Head of caudate nucleus (tissue), 42 donors: Measurements from ENCODE around the gene EIF4G3.

Experiments
- DNase-seq, 42 donors: peaks; one replicate each; pipeline versions ENCODE4 v3.0.0 to v3.0.0-alpha.2; 2020 to 2021; ENCODE audit warnings: mixed read lengths in 7 of 42
- intact Hi-C: fragments of 100-400 bp; cut with DNase I; formaldehyde crosslinking; loops from one replicate; pipeline ENCODE4 v1.15.0; 2022

EIF4G3 gene

GRCh38 chr1:21022279-21023040 is 154.2 kb downstream of the EIF4G3 start:
- peak in 10 of 42 donors; percentile 12 to 62 (median 28) for DNase-seq
- intact Hi-C loops, result no loop called here

- intact Hi-C loops, result no loop called here
- DNase-seq, result no peak
Measured at GRCh38 chr1:21021311-21021710, 155.4 kb downstream of the EIF4G3 start.

- intact Hi-C loops, result no loop called here
Measured at GRCh38 chr1:21020151-21020550, 156.5 kb downstream of the EIF4G3 start.

GRCh38 chr1:21018673-21019072 is 158.0 kb downstream of the EIF4G3 start:
- intact Hi-C loops, result no loop called here
- DNase-seq, result no peak

More at GRCh38 chr1:21020151-21020550, 156.5 kb downstream of the EIF4G3 start:
- no peak for DNase-seq

DNA sequence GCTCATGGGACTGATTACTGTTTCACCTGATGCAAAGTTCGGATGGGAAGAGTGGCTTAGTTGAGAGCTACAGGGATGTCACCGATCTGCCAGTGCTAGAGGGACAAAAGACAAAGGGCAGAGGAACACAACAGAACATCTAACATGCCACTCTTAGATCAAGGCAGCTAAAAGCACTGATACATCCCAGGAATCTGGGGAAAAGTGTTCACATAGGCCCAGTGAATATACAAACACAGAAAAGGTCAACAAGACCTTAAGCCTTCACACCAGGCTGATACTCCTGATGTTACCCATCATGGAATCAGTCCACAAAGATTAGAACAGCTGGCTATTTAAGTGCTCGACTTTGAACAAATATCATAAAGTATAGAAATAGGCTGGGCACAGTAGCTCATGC is 163.2 kb downstream of the EIF4G3 start:
- intact Hi-C loops, result no loop called here
- DNase-seq, result no peak

GRCh38 chr1:21012937-21013336 is 163.8 kb downstream of the EIF4G3 start:
- intact Hi-C loops, result no loop called here

GRCh38 chr1:21007876-21008275 is 168.8 kb downstream of the EIF4G3 start:
- intact Hi-C loops, result no loop called here

More at GRCh38 chr1:21012937-21013336, 163.8 kb downstream of the EIF4G3 start:
- DNase-seq, result no peak

DNA sequence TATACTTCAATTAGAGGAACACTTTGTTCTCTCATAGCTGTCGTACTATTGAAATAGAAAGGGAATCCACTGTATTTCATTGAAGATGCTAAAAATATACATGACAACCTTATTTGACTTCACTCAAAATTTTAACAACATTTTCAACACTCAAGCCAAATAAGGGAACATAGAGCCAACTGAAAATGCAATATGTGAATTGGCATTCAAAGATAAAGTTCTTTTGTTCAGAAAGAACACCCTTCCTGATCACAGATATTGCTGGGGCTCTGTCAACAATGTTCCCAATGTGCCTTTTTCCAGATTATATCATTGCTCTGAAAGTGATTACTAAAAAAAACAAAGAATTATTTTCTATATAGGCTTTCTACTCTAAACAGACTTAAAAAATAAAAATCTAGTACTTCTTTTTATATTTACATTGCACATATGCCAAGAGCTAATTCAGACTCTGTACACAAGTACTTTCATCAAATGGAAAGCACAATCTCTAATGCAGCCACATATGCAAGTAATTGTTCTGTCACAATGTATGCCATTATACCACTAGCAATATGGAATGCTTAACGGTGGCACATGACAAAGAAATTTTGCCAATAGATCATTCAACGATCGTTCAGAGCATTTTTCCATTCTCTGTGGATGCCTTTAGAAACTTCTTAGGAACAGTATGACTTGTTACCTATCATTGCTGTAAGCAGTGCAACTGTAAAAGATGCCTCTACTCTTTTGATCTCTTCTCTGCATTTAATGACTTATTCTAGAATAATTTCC is 171.0 kb downstream of the EIF4G3 start:
- no peak for DNase-seq
- intact Hi-C loops, result no loop called here

More at GRCh38 chr1:21007876-21008275, 168.8 kb downstream of the EIF4G3 start:
- DNase-seq, result no peak

DNA sequence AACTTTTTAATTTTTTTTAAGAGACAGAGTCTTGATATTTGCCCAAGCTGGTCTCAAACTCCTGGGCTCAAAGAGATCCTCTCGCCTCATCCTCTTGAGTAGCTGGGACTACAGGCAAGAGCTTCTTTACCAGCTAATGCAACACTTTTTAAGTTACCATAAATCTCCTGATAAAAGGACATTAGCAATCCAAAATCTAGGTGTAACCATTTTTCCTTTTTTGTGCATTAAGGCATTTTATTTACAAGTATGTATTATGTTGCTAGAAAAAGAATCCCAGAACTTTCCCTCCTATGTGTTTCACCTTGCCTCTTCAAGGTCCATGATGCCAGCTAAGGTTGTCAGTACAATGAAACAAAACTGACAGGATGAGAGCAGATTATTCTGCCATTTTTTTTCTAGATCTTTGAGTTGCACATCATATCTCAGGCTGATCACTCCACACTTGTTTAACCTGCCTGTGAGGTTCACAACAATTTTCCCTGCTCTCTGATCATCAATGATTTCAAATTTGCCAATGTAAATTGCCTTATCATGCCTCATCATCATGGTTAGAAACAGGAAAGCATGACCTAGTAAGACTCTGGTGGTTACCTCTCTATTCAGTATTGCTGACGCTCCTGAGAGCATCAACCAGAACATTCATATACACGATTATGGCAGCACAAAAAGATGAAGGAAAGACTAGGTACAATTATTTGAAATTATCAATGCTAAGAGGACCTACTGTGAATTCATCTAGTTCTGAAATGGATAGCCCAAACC is 173.2 kb downstream of the EIF4G3 start:
- intact Hi-C loops, result no loop called here
- DNase-seq, result no peak

GRCh38 chr1:21001042-21001441 is 175.7 kb downstream of the EIF4G3 start:
- intact Hi-C loops, result no loop called here
- no peak for DNase-seq

GRCh38 chr1:21000245-21000594 is 176.5 kb downstream of the EIF4G3 start:
- intact Hi-C loops, result no loop called here
- DNase-seq, result no peak

- intact Hi-C loops, result no loop called here
- DNase-seq, result no peak
Measured at GRCh38 chr1:20999525-21000244, 177.0 kb downstream of the EIF4G3 start.

DNA sequence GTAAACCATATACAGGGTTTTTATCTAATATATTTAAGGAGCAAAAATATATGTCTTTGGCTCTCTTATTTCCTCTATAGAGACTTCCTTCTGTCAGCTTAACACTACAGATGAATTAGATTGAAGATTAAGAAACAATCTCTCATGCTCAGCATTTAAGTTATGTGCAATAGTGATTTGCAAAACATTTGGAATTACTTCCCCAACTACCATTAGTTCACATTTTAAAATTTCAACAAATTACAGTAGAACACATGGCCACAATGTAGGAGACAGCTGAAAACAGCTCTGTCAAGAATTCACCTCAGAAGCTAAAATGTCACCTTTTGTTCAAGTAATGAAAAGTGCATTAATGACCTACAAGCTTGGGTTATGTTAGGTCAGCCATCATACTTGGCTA is 177.9 kb downstream of the EIF4G3 start:
- DNase-seq, result no peak
- intact Hi-C loops, result no loop called here

DNA sequence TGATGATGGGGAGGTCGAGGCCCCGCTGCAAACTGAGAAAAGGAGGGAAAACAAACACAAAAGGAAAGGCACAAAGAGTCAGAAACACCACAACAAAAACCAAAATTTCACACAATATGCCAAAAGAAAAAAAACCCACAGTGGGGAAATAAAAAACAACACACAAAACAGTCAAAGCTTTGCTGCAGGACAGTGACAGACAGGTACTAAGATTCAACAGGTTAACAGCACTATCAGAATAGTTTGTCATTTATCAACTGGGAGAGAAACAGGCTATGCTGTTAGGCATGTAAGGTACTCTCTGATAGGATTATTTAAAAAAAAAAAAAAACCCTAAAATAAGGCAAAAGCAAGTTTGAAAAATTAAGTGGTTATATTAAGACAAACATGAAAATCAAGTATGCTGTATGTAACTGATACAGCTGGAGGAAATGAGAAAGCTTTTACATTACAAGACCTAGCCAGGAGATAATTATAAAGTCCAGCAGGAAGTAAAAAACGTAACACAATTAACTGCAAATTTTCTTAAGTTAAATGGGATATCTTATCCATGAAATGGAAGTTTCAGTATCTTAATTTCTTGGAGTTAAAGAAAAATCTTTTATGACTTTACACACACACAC is 179.0 kb downstream of the EIF4G3 start:
- no peak for DNase-seq
- intact Hi-C loops, result no loop called here

DNA sequence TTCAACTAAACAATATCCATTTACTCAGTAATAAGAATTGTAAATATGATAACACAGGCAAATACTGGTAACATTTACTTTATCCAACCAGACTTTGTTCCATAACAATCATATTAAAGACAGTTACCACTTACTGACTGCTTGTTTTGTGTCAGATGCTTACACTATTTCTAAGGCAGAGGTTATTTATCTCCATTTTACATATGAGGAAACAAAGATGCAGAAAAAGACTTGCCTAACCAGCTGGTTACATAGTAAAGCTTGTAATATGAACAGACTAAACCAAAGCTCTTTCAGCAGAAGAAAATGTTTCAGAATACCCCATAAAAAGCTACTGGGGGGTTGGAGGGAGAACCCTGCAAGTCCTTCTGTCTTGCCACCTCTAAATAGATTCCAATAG is 180.1 kb downstream of the EIF4G3 start:
- intact Hi-C loops, result no loop called here
- no peak for DNase-seq

DNA sequence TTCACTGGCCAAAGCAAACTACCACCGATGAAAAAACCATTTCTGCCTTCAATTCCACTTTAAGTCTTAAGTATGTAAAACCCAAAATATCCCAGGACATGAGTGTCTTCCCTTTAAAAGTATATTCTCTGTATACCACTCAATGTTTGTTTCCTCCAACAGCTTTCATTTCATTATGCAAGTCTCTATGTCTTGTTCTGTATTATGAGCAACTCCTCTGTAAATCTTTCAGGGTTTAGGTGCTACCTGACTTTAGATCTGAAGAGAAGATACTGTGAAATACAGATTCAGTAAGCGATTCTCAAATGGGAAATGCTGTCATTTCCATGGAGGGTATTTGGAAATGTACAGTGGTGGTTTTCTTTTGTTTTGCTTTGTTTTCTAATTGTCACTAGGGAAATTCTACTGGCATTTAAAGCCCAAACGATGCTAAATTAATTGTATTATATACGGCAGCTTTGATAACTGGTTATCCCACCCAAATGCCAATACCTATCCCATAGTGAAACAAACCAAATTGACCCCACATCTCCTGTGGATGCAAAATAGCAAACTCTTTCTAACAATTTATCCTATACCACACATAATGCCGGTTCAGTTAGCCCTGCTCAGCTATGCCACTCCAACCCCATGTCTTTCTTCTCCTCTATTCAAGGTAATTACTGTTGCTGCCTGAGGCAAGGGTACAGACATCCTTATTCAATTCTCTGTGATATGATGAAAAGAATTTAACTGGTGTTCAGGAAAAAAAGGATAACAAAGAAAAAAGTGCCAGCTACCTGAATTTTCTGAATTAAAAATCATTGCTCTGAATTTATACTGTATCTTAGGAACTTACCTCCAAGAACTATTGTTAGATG is 182.8 kb downstream of the EIF4G3 start:
- no peak for DNase-seq
- intact Hi-C loops, result no loop called here

GRCh38 chr1:20992322-20993056 is 184.2 kb downstream of the EIF4G3 start:
- intact Hi-C loops, result no loop called here
- no peak for DNase-seq
